PC-9 (cell line): ENCODE results near the gene FN3K.

Experiments
- EZH2 ChIP-seq: fragments of 200-600 bp; sonication (generic); IDR thresholded peaks from 2 replicates; pipeline ENCODE4 v1.8.0; 2017; ENCODE audit warnings: antibody characterized with exemption, low read depth
- TF ChIP-seq, protein P1 (sequence below): fragments of 200-600 bp; sonication (generic); conservative IDR thresholded peaks from 2 replicates; pipeline ENCODE4 v1.6.1; 2017; ENCODE audit warnings: mixed run types, antibody characterized with exemption, mild to moderate bottlenecking, moderate library complexity

- TF ChIP-seq, protein P1, sequence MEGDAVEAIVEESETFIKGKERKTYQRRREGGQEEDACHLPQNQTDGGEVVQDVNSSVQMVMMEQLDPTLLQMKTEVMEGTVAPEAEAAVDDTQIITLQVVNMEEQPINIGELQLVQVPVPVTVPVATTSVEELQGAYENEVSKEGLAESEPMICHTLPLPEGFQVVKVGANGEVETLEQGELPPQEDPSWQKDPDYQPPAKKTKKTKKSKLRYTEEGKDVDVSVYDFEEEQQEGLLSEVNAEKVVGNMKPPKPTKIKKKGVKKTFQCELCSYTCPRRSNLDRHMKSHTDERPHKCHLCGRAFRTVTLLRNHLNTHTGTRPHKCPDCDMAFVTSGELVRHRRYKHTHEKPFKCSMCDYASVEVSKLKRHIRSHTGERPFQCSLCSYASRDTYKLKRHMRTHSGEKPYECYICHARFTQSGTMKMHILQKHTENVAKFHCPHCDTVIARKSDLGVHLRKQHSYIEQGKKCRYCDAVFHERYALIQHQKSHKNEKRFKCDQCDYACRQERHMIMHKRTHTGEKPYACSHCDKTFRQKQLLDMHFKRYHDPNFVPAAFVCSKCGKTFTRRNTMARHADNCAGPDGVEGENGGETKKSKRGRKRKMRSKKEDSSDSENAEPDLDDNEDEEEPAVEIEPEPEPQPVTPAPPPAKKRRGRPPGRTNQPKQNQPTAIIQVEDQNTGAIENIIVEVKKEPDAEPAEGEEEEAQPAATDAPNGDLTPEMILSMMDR, result no peak
- no peak for TF ChIP-seq EZH2
Observed at GRCh38 chr17:82694647-82695046, 40.8 kb upstream of the FN3K start.
